K562 (cell line): Measurements from ENCODE around the gene PPP1R14C. TPM values are rescaled to one million over a fixed set of nuclear protein-coding genes. Genes with fewer than 3 reads are reported as not detected.

Experiments
- BCLAF1 ChIP-seq, 2 experiments: fragments of 450-650 bp in 1 of 2; IDR thresholded peaks; 2 replicates each; pipeline ENCODE4 v1.6.1; 2011 to 2017; ENCODE audit warnings: low read depth in 2 of 2, antibody characterized with exemption in 1 of 2, borderline replicate concordance in 1 of 2, low read length in 1 of 2, mild to moderate bottlenecking in 1 of 2, mixed read lengths in 1 of 2; ENCODE audit not compliant: control insufficient read depth in 1 of 2
- CHCHD3 ChIP-seq: fragments of 250-450 bp; sonication (Bioruptor Pico); IDR thresholded peaks from 2 replicates; pipeline ENCODE4 v2.1.2; 2022; ENCODE audit warnings: mild to moderate bottlenecking
- CREB3L1 ChIP-seq: fragments of 450-650 bp; IDR thresholded peaks from 2 replicates; pipeline ENCODE4 v1.6.1; 2014; ENCODE audit warnings: low read depth, mild to moderate bottlenecking, moderate library complexity, borderline replicate concordance
- HDAC1 ChIP-seq, 2 experiments: fragments of 450-650 bp; IDR thresholded peaks; 2 replicates each; pipeline ENCODE4 v1.6.1; 2016 to 2017; ENCODE audit warnings: inconsistent platforms in 1 of 2, mild to moderate bottlenecking in 1 of 2, moderate library complexity in 1 of 2
- MED1 ChIP-seq: sonication (generic); formaldehyde crosslinking; IDR thresholded peaks from 2 replicates; pipeline ENCODE4 v1.8.1; 2023; ENCODE audit warnings: missing genetic modification reagents, borderline replicate concordance
- SMAD1 ChIP-seq: fragments of 150-350 bp; IDR thresholded peaks from 2 replicates; pipeline ENCODE4 v1.6.1; 2014; ENCODE audit warnings: low read length, low read depth; ENCODE audit not compliant: partially characterized antibody
- SREBF1 ChIP-seq: fragments of 150-350 bp; IDR thresholded peaks from 2 replicates; pipeline ENCODE4 v1.6.1; 2014; ENCODE audit warnings: antibody characterized with exemption, low read depth, low read length, borderline replicate concordance
- polyA plus RNA-seq, 8 experiments: library from polyadenylated mRNA; depleted of rRNA in 4 of 8; stranded (reverse) in 5 of 8; unstranded in 3 of 8; fragments of >200 nt; fragmentation: Nextera tagmentation in 2 of 8; fragmentation: Illumina TruSeq in 1 of 8; extraction: Ambion mirVana in 2 of 8; extraction: Trizol in 1 of 8; gene quantifications; 2 replicates each; pipeline versions ENCODE4 v1.2.1 to v1.2.3, GENCODE V29; 2011 to 2014; ENCODE audit warnings: inconsistent platforms in 1 of 8, missing spikeins in 1 of 8
- total RNA-seq, 7 experiments: library from RNA; depleted of rRNA in 6 of 7; stranded (reverse); fragments of >200 nt in 6 of 7; fragmentation: Illumina TruSeq in 2 of 7; extraction: Trizol in 2 of 7; gene quantifications; 2 replicates each; pipeline versions ENCODE4 v1.2.1 to v1.2.3, GENCODE V29; 2011 to 2021; ENCODE audit warnings: low replicate concordance in 1 of 7

Gene PPP1R14C
- total and polyA plus RNA-seq, 9 of the 15 experiments (the other 6 are each of a cell fraction or from before 2014, with no cell fraction given): 4.5 to 16.6 (median 11.9) TPM

GRCh38 chr6:150142670-150143515, at the start of gene PPP1R14C (continued):
- TF ChIP-seq CREB3L1 (peak; percentile 41; the same call in 1 of the 2 replicates), HDAC1 (IDR thresholded peaks at IDR 0.05) (peak in 1 of 2 experiments; percentile 38; a peak in 1 of 4 replicates), BCLAF1 (IDR thresholded peaks at IDR 0.05; ENCODE audit: borderline replicate concordance in 1 of 2, control insufficient read depth in 1 of 2, low read depth in 2 of 2, low read length in 1 of 2) (no peak), SREBF1 (no peak), CHCHD3 (CRISPR knock-in tag) (no peak), SMAD1 (no peak), MED1 (CRISPR knock-in tag) (no peak)
